ENCODE results near the gene BARHL1. TPM values are rescaled to one million over a fixed set of nuclear protein-coding genes. Genes with fewer than 3 reads are reported as not detected.

Gene BARHL1
- total and polyA plus RNA-seq, 2 experiments from 2014 or later, result not detected

DNA sequence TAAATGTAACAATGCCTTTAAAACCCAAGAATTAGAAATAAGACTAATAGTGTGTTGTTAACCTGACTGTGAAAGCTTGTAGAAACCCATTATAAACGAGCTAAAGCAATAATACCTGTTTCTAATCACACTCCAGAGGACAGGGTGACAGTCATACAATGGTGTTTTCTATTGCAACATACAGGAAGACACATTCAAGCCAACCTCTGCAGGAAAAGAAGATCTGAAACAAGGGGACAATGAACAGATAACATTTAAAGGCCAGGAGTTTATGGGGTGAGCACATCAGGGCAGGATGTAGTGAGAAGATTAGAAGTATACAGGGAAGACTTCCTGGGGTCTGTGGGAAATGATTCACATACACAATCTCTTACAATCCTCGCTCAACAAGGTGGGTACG, 13.8 kb downstream of the BARHL1 start (continued):
- TF ChIP-seq, protein P1, sequence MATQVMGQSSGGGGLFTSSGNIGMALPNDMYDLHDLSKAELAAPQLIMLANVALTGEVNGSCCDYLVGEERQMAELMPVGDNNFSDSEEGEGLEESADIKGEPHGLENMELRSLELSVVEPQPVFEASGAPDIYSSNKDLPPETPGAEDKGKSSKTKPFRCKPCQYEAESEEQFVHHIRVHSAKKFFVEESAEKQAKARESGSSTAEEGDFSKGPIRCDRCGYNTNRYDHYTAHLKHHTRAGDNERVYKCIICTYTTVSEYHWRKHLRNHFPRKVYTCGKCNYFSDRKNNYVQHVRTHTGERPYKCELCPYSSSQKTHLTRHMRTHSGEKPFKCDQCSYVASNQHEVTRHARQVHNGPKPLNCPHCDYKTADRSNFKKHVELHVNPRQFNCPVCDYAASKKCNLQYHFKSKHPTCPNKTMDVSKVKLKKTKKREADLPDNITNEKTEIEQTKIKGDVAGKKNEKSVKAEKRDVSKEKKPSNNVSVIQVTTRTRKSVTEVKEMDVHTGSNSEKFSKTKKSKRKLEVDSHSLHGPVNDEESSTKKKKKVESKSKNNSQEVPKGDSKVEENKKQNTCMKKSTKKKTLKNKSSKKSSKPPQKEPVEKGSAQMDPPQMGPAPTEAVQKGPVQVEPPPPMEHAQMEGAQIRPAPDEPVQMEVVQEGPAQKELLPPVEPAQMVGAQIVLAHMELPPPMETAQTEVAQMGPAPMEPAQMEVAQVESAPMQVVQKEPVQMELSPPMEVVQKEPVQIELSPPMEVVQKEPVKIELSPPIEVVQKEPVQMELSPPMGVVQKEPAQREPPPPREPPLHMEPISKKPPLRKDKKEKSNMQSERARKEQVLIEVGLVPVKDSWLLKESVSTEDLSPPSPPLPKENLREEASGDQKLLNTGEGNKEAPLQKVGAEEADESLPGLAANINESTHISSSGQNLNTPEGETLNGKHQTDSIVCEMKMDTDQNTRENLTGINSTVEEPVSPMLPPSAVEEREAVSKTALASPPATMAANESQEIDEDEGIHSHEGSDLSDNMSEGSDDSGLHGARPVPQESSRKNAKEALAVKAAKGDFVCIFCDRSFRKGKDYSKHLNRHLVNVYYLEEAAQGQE (IDR thresholded peaks at IDR 0.05; ENCODE audit: unreplicated experiment), result no peak
- TF ChIP-seq STAT1 (IDR thresholded peaks at IDR 0.05; ENCODE audit: unreplicated experiment) (no peak), POLR2AphosphoS5 (IDR thresholded peaks at IDR 0.05; ENCODE audit: low read depth) (no peak), ZNF114 (CRISPR knock-in tag; IDR thresholded peaks at IDR 0.05) (no peak), EZH2phosphoT487 (IDR thresholded peaks at IDR 0.05; ENCODE audit: unreplicated experiment) (no peak), JUNB (IDR thresholded peaks at IDR 0.05; ENCODE audit: unreplicated experiment) (no peak), NANOG (IDR thresholded peaks at IDR 0.05; ENCODE audit: borderline replicate concordance) (no peak), CREB1 (CRISPR knock-in tag; IDR thresholded peaks at IDR 0.05; ENCODE audit: low read depth) (no peak)
- TF ChIP-seq, protein P2, sequence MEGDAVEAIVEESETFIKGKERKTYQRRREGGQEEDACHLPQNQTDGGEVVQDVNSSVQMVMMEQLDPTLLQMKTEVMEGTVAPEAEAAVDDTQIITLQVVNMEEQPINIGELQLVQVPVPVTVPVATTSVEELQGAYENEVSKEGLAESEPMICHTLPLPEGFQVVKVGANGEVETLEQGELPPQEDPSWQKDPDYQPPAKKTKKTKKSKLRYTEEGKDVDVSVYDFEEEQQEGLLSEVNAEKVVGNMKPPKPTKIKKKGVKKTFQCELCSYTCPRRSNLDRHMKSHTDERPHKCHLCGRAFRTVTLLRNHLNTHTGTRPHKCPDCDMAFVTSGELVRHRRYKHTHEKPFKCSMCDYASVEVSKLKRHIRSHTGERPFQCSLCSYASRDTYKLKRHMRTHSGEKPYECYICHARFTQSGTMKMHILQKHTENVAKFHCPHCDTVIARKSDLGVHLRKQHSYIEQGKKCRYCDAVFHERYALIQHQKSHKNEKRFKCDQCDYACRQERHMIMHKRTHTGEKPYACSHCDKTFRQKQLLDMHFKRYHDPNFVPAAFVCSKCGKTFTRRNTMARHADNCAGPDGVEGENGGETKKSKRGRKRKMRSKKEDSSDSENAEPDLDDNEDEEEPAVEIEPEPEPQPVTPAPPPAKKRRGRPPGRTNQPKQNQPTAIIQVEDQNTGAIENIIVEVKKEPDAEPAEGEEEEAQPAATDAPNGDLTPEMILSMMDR (conservative IDR thresholded peaks at IDR 0.05; ENCODE audit: low read depth in 2 of 2), result no peak

GRCh38 chr9:132597073-132597775, 14.8 kb downstream of the BARHL1 start:
- H3K4me3 ChIP-seq, result no peak overlapping the region
- H3K27me3 ChIP-seq (ENCODE audit: insufficient read depth), result peaks cover 15% of the 10 kb centered on the region
- H3K27me3 Mint-ChIP-seq (ENCODE audit: insufficient read depth, low read depth, poor library complexity), result peaks cover 17% of the 10 kb centered on the region
- ATAC-seq (no peak), DNase-seq (ENCODE audit: low spot score) (no peak)
- H3K27ac ChIP-seq (ENCODE audit: low read depth), result no peak overlapping the region
- no peak overlapping the region for H3K4me2 ChIP-seq
- H3F3A ChIP-seq (replicated peaks; ENCODE audit: low read depth), result no peaks in the 10 kb centered on the region
- H3K27ac Mint-ChIP-seq, result no peak overlapping the region
- peaks cover 25% of the 10 kb centered on the region for H3K4me1 Mint-ChIP-seq
- H4K20me1 ChIP-seq (replicated peaks; ENCODE audit: insufficient read depth), result peaks cover 6% of the 10 kb centered on the region; the same call in 1 of the 2 replicates
- H3K36me3 ChIP-seq (ENCODE audit: insufficient read depth), result no peaks in the 10 kb centered on the region
- H3K79me2 ChIP-seq (replicated peaks; ENCODE audit: insufficient read depth), result no peaks in the 10 kb centered on the region
- H3K4me3 Mint-ChIP-seq, result no peak overlapping the region
- H3K9me3 Mint-ChIP-seq, result no peaks in the 10 kb centered on the region
- no peaks in the 10 kb centered on the region for H3K9me2 ChIP-seq (ENCODE audit: insufficient read depth)
- peaks cover 24% of the 10 kb centered on the region for H3K36me3 Mint-ChIP-seq (ENCODE audit: low read depth)
- no peak overlapping the region for H2AFZ ChIP-seq
- peaks cover 12% of the 10 kb centered on the region for H3K4me1 ChIP-seq (ENCODE audit: insufficient read depth)
- TF ChIP-seq ETS1 (IDR thresholded peaks at IDR 0.05) (no peak), ZNF331 (CRISPR knock-in tag; IDR thresholded peaks at IDR 0.05; ENCODE audit: low read depth) (no peak), JUNB (IDR thresholded peaks at IDR 0.05; ENCODE audit: unreplicated experiment) (no peak), NANOG (IDR thresholded peaks at IDR 0.05; ENCODE audit: borderline replicate concordance) (no peak), CREB1 (CRISPR knock-in tag; IDR thresholded peaks at IDR 0.05; ENCODE audit: low read depth) (no peak), POLR2AphosphoS5 (IDR thresholded peaks at IDR 0.05; ENCODE audit: low read depth) (no peak), EZH2phosphoT487 (IDR thresholded peaks at IDR 0.05; ENCODE audit: unreplicated experiment) (no peak)
- TF ChIP-seq, protein P1 (IDR thresholded peaks at IDR 0.05; ENCODE audit: unreplicated experiment), result no peak
